Kidney epithelial cell (primary cell): ENCODE data around the gene MAP1B. TPM values are rescaled to one million over a fixed set of nuclear protein-coding genes. Genes with fewer than 3 reads are reported as not detected.

Source experiments
- DNase-seq: peaks from one replicate; pipeline ENCODE4 v3.0.0-alpha.2; 2010; ENCODE audit warnings: low read depth
- H3K27me3 ChIP-seq: 2 replicates; pipeline ENCODE4 v1.6.0; 2011; ENCODE audit warnings: low read length; ENCODE audit not compliant: control insufficient read depth, insufficient read depth
- H3K36me3 ChIP-seq: 2 replicates; pipeline ENCODE4 v1.5.1; 2011; ENCODE audit warnings: low read length; ENCODE audit not compliant: control insufficient read depth, insufficient read depth
- H3K4me3 ChIP-seq: 2 replicates; pipeline ENCODE4 v1.5.1; 2011; ENCODE audit warnings: low read depth, mild to moderate bottlenecking, control low read depth, low read length
- CTCF ChIP-seq: IDR thresholded peaks from 2 replicates; pipeline ENCODE4 v1.5.1; 2011; ENCODE audit warnings: mild to moderate bottlenecking, moderate library complexity, low read length, control low read depth, inconsistent platforms; ENCODE audit not compliant: insufficient read depth, poor library complexity, severe bottlenecking
- total RNA-seq: library from RNA; depleted of rRNA; stranded (reverse); fragments of >200 nt; gene quantifications from 2 replicates; pipeline ENCODE4 v1.2.3, GENCODE V29; 2015

MAP1B gene
- total RNA-seq, 1 donor from 2014 or later: 136 TPM

- Histone ChIP-seq H3K4me3 (no peak overlapping the region), H3K27me3 (peaks cover 1% of the 10 kb centered on the region), H3K36me3 (no peaks in the 10 kb centered on the region)
- no peak for DNase-seq
- TF ChIP-seq CTCF: no peak
Measured at GRCh38 chr5:72112389-72112788, 5.1 kb downstream of the MAP1B start.

GRCh38 chr5:72114629-72115028, 7.4 kb downstream of the MAP1B start:
- TF ChIP-seq CTCF: no peak
- H3K4me3 ChIP-seq: no peak overlapping the region
- no peaks in the 10 kb centered on the region for H3K36me3 ChIP-seq
- no peaks in the 10 kb centered on the region for H3K27me3 ChIP-seq
- no peak for DNase-seq

- H3K27me3 ChIP-seq: no peaks in the 10 kb centered on the region
- TF ChIP-seq CTCF: no peak
- no peak for DNase-seq
Measured at GRCh38 chr5:72115296-72115695, 8.0 kb downstream of the MAP1B start.

GRCh38 chr5:72117307-72117706, 10.0 kb downstream of the MAP1B start:
- Histone ChIP-seq H3K4me3 (no peak overlapping the region), H3K27me3 (no peaks in the 10 kb centered on the region), H3K36me3 (peaks cover 1% of the 10 kb centered on the region)
- no peak for TF ChIP-seq CTCF
- no peak for DNase-seq

More at GRCh38 chr5:72115296-72115695, 8.0 kb downstream of the MAP1B start:
- H3K36me3 ChIP-seq: no peaks in the 10 kb centered on the region
- no peak overlapping the region for H3K4me3 ChIP-seq

- no peak for DNase-seq
- H3K27me3 ChIP-seq: no peaks in the 10 kb centered on the region
- no peak overlapping the region for H3K4me3 ChIP-seq
- H3K36me3 ChIP-seq: peaks cover 1% of the 10 kb centered on the region
- TF ChIP-seq CTCF: no peak
Measured at GRCh38 chr5:72121052-72121779, 13.9 kb downstream of the MAP1B start.
